GM21723 (cell line): ENCODE measurements around the gene CDS2.
A peak's percentile ranks its signal among the peaks of the same experiment; 100 is the strongest.

Experiments
- ATAC-seq: cut with Tn5 transposase; IDR thresholded peaks from one replicate; pipeline ENCODE4 v1.9.1; 2021; ENCODE audit warnings: mild to moderate bottlenecking, moderate library complexity; ENCODE audit not compliant: unreplicated experiment

Gene CDS2

GRCh38 chr20:5150226-5151076, 23.6 kb downstream of the CDS2 start:
- no peak for ATAC-seq

GRCh38 chr20:5153152-5153467, 26.3 kb downstream of the CDS2 start:
- ATAC-seq, result no peak

GRCh38 chr20:5153612-5154542, 27.1 kb downstream of the CDS2 start:
- ATAC-seq, result no peak

- ATAC-seq, result no peak
Measured at GRCh38 chr20:5154543-5154925, 27.7 kb downstream of the CDS2 start.

- no peak for ATAC-seq
Measured at GRCh38 chr20:5155404-5155803, 28.6 kb downstream of the CDS2 start.

GRCh38 chr20:5156675-5157448, 30.1 kb downstream of the CDS2 start:
- no peak for ATAC-seq

GRCh38 chr20:5159928-5160327, 33.1 kb downstream of the CDS2 start:
- ATAC-seq, result no peak

- ATAC-seq, result no peak
Measured at GRCh38 chr20:5160882-5161281, 34.1 kb downstream of the CDS2 start.

GRCh38 chr20:5161536-5162164, 34.8 kb downstream of the CDS2 start:
- no peak for ATAC-seq

GRCh38 chr20:5164645-5165625, 38.1 kb downstream of the CDS2 start:
- ATAC-seq, result no peak

GRCh38 chr20:5168651-5169396, 42.0 kb downstream of the CDS2 start:
- ATAC-seq, result no peak

- no peak for ATAC-seq
Measured at GRCh38 chr20:5170341-5170740, 43.5 kb downstream of the CDS2 start.

GRCh38 chr20:5171064-5171789, 44.4 kb downstream of the CDS2 start:
- no peak for ATAC-seq

- peak; percentile 46 for ATAC-seq
Measured at GRCh38 chr20:5171790-5172164, 45.0 kb downstream of the CDS2 start.

- peak; percentile 69 for ATAC-seq
Measured at GRCh38 chr20:5172167-5172601, 45.4 kb downstream of the CDS2 start.

- no peak for ATAC-seq
Measured at GRCh38 chr20:5172903-5173463, 46.2 kb downstream of the CDS2 start.

- ATAC-seq, result no peak
Measured at GRCh38 chr20:5173751-5174150, 46.9 kb downstream of the CDS2 start.

GRCh38 chr20:5177071-5177470, 50.3 kb downstream of the CDS2 start:
- ATAC-seq, result no peak
